Middle frontal gyrus (tissue), 1 donor: ENCODE data around the gene ECPAS.
A peak's percentile ranks its signal among the peaks of the same experiment; 100 is the strongest.
"Not testable (repeated sequence)": the region's sequence is repeated elsewhere in the genome, so short reads cannot be mapped to it uniquely, and the experiment has no call there.

Source experiments
- DNase-seq: peaks from one replicate; pipeline ENCODE4 v3.0.0-alpha.2; 2015; ENCODE audit warnings: low spot score; ENCODE audit errors: extremely low spot score

Gene ECPAS

DNA sequence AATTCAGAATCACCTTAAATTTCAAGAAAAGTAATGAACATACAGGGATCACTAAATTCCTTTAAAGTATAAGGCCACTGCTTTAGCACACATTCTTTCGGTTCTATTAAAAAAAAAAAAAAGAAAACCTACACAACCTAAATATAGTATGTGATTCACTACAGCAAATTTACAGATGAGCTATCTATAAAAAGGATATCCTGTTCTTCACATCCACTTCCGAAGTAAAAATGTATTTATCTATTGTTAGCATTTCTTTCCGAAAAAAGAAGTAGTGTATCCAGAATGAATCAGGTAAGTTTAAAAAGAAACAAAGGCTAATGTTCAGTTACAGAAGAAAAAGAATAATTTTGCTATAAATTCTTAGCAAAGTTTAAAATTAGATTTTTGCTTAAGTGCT, 70.2 kb downstream of the ECPAS start:
- no peak for DNase-seq

DNA sequence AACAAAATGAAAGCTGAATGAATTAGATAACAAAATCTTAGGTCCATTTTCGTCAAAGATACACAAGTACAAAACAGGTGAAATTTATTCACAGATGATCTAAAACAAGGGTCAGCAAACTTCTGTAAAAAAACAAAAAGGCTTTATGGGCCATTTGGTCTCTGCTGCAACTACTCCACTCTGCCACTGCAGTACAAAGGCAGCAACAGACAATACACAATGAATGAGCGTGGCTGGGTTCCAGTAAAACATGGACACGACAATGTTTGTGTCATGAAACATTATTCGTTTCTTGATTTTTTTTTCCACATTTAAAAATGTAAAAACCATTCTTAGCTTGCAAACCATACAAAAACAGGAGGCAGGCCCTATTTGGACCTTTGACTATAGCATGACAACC, 71.9 kb downstream of the ECPAS start:
- peak; percentile 35 for DNase-seq

DNA sequence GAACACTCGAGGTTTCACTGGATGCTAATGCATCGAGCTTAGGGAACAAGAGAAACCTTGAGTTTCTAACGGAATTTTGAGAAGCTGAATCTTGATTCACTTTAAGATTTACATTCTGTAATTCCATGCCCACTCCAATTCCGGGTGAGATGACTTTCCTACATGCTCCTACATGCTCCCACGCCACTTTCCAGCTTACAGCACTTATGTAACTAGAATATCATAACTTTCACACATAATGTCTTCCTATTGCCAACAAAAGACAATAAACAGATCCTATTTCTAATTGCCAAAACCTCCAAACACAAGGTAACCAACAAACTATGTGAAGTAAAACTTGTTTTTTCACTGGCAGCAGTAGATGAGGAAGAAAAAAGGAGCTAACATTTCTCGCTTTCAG, 72.9 kb downstream of the ECPAS start:
- DNase-seq, result no peak

DNA sequence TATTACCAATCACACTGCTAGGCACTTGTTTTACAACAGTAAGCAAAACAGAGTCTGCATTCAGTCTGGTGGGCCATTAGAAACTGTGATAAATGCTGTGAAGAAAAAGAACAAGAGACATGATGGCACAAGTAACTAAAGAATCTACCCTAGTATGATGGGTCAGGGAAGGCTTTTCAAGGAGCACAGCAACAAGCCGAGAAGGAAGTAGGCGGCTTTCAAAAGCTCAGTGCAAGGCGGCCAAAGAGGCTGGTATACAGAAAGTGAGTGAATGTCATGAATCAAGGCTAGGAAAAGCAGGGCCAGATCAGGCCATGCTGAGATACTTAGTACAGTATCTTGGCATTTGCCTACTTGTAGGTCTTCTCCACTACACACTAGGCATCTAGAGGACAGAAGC, 76.4 kb downstream of the ECPAS start:
- DNase-seq, result no peak

DNA sequence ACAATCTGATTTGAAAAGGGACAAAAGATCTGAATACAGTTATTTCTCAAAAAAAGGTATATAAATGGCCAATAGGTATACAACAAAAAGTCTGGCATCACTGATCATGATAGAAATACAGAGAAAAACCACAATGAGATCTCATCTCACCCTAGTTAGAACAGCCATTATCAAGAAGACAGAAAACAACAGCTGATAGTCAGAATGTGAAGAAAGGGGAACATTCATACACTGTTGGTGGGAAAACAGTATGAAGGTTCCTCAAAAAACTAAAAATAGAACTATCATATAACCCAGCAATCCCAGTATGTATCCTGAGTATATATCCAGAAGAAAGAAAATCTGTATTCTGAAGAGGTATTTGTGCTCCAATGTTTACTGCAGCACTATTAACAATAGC, 78.5 kb downstream of the ECPAS start:
- no peak for DNase-seq

DNA sequence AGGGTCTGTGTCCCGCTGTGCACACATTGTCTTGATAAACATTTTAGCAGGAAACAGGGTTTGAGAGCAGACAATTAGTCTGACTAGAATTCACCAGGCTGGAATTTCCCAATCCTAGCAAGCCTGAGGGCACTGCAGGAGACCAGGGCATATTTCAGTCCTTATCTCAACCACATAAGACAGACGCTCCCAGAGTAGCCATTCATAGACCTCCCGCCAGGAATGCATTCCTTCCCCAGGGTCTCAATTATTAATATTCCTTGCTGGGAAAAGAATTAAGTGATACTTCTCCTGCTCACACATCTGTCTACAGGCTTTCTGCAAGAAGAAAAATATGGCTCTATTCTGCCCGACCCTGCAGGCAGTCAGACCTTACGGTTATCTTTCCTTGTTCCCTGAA, 82.7 kb downstream of the ECPAS start:
- not testable (repeated sequence) for DNase-seq

DNA sequence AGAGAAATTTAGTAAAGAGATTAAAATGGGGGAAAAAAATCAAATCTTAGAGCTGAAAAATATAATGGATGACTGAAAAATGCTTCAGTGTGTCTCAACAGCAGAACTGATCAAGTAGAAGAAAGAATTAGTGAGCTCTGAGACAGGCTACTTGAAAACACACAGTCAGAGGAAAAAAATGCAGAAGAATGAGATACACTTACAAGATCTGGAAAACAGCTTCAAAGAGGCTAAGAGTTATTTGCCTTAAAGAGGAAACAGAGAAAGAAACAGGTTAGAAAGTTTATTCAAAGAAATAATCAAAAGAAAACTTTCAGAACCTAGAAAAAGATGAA, 83.7 kb downstream of the ECPAS start:
- no peak for DNase-seq

DNA sequence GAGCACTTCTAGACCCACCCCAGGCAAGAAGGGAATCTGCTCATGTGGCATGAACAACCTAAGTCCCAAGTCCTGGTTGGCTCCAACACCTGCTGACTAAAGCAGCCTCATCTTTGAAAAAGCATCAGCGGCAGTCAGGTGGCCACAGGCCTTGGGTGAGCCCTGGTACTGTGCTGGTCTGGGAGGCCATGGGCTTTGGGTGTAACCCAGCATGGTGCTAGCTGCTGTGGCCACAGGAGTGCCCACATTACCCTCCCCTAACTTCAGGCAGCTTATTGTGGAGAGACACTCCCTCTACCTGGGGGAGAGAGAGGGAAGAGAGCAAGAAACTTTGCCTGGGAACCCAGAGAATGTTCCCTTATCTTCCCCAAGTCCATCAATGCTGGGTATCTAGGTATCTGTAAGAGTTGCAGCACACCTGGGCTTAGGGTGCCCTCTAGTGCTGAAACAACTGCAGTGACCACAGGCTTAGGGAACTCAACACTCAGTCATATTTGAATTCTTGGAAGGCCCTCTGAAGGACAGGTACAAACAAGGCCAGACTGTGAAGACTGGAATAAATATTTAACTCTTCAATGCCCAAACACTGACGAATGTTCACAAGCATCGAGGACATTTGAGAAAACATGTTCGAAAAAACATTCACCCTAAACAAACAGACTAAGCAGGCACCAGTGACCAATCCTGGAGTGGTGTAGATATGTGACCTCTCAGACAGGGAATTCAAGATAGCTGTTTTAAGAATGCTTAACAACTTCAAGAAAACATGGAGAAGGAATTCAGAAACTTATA, 84.2 kb downstream of the ECPAS start:
- no peak for DNase-seq

DNA sequence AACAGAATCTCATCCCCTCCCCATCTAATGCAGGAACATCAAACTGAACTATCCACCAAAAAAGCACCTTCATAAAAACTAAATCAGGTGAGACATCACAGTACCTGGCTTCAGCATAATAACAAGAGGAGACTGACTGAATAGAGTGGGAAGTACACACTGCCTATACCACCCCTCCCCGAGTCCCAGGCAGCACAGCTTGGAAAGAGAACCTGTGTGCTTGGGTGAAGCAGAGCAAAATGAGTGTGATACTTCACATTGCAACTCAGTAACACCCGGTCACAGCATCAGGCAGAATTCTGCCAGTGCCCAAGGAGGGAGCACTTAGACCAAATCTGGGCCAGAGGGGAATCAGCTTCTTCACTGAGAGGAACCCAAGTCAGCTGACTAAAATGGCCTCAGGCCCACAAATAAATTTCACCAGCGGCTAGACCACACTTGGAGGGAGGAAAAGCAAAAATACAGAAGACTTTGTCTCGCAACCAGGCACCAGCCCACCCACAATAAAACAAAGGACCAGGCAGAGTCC, 84.9 kb downstream of the ECPAS start:
- DNase-seq, result no peak

DNA sequence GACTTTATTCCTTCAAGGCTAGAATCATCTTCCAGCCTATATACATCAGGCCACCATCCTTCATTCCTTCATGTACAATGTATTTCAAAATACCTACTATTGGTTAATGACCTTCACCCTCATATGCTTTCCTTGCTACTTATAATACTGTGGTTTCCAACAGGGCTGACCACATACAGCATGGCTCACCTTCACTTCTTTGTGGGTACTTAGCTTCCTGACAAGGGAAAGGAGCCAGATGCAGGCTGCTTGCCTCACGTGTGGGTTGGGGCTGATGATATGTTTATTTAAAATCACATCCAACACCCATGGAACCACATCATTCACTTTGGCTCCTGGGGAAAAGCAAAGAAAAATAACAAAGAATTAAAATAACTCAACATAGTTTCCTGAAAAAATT, 90.2 kb downstream of the ECPAS start:
- no peak for DNase-seq

DNA sequence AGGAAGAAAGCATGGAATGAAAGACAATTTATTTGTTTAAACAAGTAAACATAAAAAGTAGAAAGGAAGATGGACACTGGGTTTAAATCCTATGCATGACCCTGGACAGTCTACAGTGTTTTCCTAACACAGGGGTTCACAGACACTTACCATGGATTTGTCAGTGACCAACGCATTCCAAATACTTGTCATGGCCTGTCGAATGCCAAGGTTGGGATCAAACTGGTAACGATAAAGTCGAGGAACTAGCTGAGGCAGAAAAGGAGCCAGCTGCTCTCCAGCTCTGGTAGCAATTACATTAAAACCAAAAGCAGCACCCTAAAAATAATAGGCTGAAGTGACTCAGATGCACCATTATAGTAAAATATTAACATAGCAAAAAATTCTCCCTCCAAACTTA, 94.8 kb downstream of the ECPAS start:
- DNase-seq, result no peak

DNA sequence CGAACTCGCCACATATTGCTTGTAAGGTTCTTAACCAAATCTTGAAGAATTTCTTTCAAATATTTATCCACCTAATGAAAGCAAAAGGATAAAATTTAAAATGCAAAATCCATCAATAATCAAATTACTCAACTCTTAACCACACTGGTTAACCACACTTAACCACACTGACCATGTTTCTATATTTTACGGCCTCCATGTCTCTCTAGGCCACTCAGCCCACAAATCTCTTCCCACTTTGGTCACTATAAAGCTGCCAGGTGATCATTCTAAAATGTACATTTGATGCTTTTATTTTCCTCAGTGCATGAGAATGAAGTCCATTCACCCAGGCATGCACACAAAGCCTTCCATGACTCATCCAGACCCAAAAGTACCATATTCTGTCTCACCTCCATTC, 97.8 kb downstream of the ECPAS start:
- DNase-seq, result no peak

DNA sequence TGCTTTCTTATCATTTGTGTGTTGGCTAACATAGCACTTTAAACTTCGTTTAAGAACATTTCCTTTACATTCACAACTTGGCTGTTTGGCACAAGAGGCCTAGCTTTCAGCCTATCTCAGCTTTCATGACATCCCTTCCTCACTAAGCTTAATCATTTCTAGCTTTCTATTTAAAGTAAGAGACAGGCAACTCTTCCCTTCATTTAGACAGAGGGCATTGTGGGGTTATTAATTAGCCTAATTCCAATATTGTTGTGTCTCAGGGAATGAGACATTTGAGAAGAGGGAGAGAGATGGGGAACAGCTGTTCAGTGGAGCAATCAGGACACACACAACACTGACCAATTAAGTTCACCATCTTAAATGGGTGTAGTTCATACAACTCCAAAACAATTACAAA, 103.2 kb downstream of the ECPAS start:
- no peak for DNase-seq

DNA sequence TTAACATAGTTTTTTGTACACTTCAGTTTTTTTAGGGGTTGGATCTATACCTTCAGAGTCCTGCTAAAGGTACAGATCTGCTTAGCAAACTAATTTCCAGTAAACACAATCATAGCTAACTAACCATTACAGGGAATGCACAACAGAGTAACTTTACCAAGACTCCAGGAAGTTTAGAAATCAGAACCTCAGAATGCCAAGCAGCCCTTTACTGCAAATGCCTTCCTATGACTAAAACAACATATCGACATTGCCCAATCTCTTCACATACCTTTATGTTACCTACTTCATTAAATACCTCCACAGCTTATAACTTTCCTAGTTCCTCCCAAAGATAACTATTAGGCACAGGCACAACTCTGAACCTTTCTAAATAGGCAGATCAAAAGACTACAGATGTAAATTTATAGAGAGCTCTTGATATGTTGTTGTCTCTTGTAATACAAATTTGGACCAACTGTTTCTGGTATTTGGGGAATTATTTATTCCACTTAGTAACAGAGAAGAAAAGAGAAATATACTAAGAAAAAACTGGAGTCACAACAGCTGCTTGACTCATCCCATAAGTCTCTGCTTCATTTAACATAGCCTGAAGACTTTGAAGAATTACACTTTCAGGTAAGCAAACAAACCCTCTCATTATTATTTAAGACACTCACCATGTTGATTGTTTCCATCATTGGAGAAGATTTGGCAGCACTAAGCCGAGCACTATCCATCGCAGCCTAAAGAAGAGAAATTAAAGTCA, 108.2 kb downstream of the ECPAS start:
- no peak for DNase-seq

DNA sequence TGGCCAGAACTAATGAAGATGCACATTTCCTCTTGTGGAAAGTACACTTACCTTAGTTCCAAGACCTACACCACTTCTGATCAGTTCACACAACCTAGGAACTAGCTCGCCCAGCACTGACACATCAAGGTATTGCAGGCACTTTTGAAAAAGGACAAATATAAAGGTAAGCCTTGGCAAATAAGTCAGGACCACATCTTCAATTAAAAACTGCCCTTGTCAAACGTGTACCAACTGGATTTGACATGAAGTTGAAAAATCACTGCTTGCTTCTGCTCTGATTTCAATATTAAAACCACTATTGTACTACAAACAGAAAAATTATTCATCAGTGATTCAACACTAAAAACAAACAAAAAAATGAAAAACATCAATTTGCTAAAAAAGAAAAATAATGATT, 109.1 kb downstream of the ECPAS start:
- no peak for DNase-seq

DNA sequence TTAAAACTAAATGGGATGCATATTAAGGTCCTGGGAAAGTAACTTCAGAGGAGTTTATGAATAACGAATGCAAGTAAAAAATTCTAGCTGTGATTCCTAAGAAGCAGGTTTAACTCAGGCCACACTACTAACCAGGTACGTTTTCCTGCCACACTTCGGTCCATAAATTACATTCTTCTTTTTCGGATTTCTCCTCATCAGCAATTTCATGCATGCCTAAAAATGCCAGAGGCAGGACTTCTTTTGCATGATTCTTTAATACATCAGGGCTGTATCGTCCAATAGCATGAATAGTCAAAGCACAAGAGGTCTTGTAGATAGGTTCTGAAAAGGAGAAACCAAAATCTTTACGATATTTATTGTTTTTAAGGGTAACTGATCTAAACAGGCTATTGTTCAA, 111.9 kb downstream of the ECPAS start:
- no peak for DNase-seq

DNA sequence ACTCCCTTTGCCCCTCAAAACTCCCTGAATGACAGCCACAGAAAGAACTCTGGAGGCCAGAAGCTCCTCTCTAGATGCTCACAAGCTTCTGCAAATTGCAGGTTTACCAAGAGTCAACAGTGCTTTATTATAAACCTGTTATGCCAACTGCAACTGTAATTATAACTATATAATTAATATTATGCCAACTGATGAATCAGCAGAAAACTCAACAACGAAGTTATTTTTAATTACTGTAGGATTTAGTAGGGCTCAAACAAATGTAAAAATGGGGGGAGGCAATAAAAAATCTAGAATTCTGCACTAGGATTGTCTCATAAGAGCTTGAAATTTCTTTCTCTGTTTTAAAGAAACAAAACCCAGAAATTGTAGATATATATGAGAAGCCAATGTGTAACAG, 117.2 kb downstream of the ECPAS start:
- no peak for DNase-seq

DNA sequence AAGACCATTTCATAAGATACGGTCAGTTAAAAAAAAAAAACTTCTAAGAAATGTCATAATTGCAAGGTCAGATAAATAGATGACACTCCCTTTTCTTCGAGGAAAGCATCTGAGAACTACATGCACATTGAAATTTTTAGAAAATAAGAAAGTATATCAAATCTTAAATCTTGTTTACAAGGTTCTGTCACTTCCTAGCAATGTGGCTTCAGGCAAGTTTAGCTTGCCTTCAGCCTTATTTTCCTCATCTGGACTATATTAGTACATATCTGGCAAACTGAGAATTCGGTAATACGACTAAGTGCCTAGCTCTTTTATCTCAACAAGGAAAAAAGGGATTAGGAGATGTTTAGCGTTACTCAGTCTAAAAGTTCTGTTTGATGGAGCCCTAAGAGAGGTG, 121.7 kb downstream of the ECPAS start:
- no peak for DNase-seq

DNA sequence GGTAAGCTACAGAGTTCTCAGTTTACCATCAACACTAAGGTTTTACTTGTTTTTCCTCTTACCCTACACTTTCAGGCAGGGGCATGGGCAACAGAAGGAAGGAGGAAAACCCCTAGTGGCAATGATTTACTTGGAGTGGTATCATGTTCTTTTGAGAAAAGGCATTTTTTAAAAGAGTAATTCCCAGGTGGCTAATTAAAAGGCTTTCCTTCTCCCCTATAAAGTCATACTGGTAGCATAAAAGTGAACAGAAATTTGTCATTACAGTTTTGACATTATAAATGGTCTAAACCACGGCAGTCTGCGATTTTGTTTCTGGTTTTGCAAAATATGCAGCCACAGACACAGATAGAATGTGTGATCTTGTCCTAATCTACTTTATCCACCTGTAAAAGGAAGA, 123.3 kb downstream of the ECPAS start:
- DNase-seq, result no peak

DNA sequence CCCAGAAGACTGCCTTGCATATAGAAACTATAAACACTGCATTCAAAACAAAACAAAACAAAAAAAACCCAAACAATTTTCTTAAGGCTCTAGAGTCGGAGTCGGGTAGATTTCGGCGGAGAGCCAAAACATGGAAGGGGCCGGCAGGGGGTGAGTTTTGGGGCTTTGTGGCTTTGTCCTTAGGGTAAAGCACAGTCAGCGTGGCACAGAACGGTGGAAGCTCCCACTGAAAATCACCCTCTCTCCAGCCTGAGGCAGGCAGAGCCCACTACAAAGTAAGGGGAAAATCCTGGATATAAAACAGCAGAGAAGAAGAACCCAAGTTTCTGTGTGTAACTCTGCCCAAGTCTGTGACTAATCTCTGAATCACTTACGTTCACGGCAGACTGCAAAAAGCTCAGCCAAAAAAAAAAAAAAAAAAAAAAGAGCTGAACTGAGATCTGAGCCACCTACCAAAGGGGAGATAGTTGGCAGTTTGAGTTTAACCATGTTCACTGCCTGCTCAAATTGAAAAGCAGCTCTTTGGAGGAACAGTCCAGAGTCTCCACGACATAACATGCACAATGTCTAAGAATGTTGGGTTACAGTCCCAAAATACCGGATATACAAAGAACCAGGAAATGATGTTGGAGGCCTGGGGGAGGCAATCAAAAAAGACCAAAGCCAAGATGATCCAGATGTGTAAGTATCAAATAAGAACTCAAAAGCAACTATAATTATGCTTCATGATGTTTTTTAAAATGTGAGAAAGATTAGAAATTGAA, 127.5 kb downstream of the ECPAS start:
- DNase-seq, result no peak

DNA sequence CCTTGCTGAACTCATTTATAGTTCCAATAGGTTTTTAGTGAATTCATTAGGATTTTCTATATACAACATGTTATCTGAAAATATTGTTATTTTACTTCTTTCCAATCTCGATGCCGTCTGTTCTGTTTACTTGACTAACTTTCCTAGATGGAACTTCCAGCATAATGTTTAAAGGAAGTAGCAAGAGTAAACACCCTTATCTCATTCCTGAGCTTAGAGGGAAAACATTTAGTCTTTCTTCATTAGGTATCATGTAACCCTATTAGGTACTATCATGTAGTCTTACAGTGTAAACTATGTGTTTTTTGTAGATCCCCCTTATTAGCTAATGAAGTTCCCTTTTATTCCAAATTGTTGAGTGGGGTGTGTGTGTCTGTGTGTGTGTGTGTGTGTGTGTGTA, 131.6 kb downstream of the ECPAS start:
- no peak for DNase-seq

DNA sequence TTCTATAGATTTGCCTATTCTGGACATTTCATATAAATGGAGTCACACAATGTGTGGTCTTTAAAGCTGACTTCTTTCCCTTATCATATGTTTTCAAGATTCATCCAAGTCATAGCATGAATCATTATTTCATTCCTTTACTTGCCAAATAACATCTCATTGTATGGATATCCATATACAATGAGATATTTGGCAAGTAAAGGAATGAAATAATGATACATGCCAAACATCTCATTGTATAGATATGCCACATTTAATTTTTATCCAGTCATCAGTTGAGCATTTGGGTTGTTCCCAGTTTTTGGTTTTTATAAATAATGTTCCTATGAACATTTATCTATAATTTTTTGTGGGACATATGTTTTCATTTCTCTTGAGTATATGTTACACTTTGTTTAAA, 133.6 kb downstream of the ECPAS start:
- DNase-seq, result no peak
